ENCODE data around the gene LDLRAD1.
A peak's percentile ranks its signal among the peaks of the same experiment; 100 is the strongest.
"Not testable (repeated sequence)": the region's sequence is repeated elsewhere in the genome, so short reads cannot be mapped to it uniquely, and the experiment has no call there.

Gene LDLRAD1

GRCh38 chr1:53992085-53992874 is 25.7 kb downstream of the LDLRAD1 start:
- Mint-ChIP-seq H3K4me3 (no peak overlapping the region), H3K9me3 (no peaks in the 10 kb centered on the region), H3K27ac (no peak overlapping the region), H3K36me3 (ENCODE audit: low read depth) (no peaks in the 10 kb centered on the region), H3K27me3 (no peaks in the 10 kb centered on the region), H3K4me1 (ENCODE audit: low read depth) (no peaks in the 10 kb centered on the region)
- intact Hi-C loops (cut with micrococcal nuclease): no loop called here

GRCh38 chr1:53987880-53988279 is 30.1 kb downstream of the LDLRAD1 start:
- no peaks in the 10 kb centered on the region for H3K9me3 Mint-ChIP-seq
- H3K4me3 Mint-ChIP-seq: no peak overlapping the region
- intact Hi-C loops (cut with micrococcal nuclease): no loop called here

GRCh38 chr1:53986458-53986857 is 31.5 kb downstream of the LDLRAD1 start:
- no peaks in the 10 kb centered on the region for H3K9me3 Mint-ChIP-seq
- no peaks in the 10 kb centered on the region for H3K36me3 Mint-ChIP-seq (ENCODE audit: low read depth)
- H3K27ac Mint-ChIP-seq: no peak overlapping the region
- peaks cover 18% of the 10 kb centered on the region for H3K4me1 Mint-ChIP-seq (ENCODE audit: low read depth)
- H3K4me3 Mint-ChIP-seq: no peak overlapping the region
- no peaks in the 10 kb centered on the region for H3K27me3 Mint-ChIP-seq
- intact Hi-C loops (cut with micrococcal nuclease): no loop called here

More at GRCh38 chr1:53987880-53988279, 30.1 kb downstream of the LDLRAD1 start:
- no peak overlapping the region for H3K27ac Mint-ChIP-seq
- peaks cover 4% of the 10 kb centered on the region for H3K4me1 Mint-ChIP-seq (ENCODE audit: low read depth)
- no peaks in the 10 kb centered on the region for H3K27me3 Mint-ChIP-seq
- no peaks in the 10 kb centered on the region for H3K36me3 Mint-ChIP-seq (ENCODE audit: low read depth)

GRCh38 chr1:53984726-53985125 is 33.3 kb downstream of the LDLRAD1 start:
- Mint-ChIP-seq H3K4me1 (ENCODE audit: low read depth) (peaks cover 27% of the 10 kb centered on the region), H3K27me3 (no peaks in the 10 kb centered on the region), H3K27ac (no peak overlapping the region), H3K9me3 (no peaks in the 10 kb centered on the region), H3K36me3 (ENCODE audit: low read depth) (no peaks in the 10 kb centered on the region), H3K4me3 (no peak overlapping the region)
- intact Hi-C loops (cut with micrococcal nuclease): no loop called here

- no peaks in the 10 kb centered on the region for H3K27me3 Mint-ChIP-seq
- H3K36me3 Mint-ChIP-seq (ENCODE audit: low read depth): no peaks in the 10 kb centered on the region
- peak overlapping the region; percentile 79 for H3K27ac Mint-ChIP-seq
- intact Hi-C loops (cut with micrococcal nuclease): no loop called here
- H3K9me3 Mint-ChIP-seq: no peaks in the 10 kb centered on the region
- peak overlapping the region; percentile 47 for H3K4me3 Mint-ChIP-seq
- H3K4me1 Mint-ChIP-seq (ENCODE audit: low read depth): peaks cover 42% of the 10 kb centered on the region
These were observed 35.3 kb downstream of the LDLRAD1 start for GRCh38 chr1:53982763-53983104.

- H3K27ac Mint-ChIP-seq: peak overlapping the region; percentile 79
- H3K36me3 Mint-ChIP-seq (ENCODE audit: low read depth): no peaks in the 10 kb centered on the region
- intact Hi-C loops (cut with micrococcal nuclease): no loop called here
- peak overlapping the region; percentile 47 for H3K4me3 Mint-ChIP-seq
- peaks cover 42% of the 10 kb centered on the region for H3K4me1 Mint-ChIP-seq (ENCODE audit: low read depth)
- H3K9me3 Mint-ChIP-seq: no peaks in the 10 kb centered on the region
- H3K27me3 Mint-ChIP-seq: no peaks in the 10 kb centered on the region
These were observed 35.8 kb downstream of the LDLRAD1 start for GRCh38 chr1:53982034-53982762.

GRCh38 chr1:53981220-53981619 is 36.8 kb downstream of the LDLRAD1 start:
- H3K4me1 Mint-ChIP-seq (ENCODE audit: low read depth): peaks cover 48% of the 10 kb centered on the region
- H3K9me3 Mint-ChIP-seq: no peaks in the 10 kb centered on the region
- no peak overlapping the region for H3K4me3 Mint-ChIP-seq
- H3K27me3 Mint-ChIP-seq: no peaks in the 10 kb centered on the region
- intact Hi-C loops (cut with micrococcal nuclease): no loop called here
- no peaks in the 10 kb centered on the region for H3K36me3 Mint-ChIP-seq (ENCODE audit: low read depth)
- H3K27ac Mint-ChIP-seq: peak overlapping the region; percentile 79

- intact Hi-C loops (cut with micrococcal nuclease): no loop called here
- Mint-ChIP-seq H3K36me3 (ENCODE audit: low read depth) (no peaks in the 10 kb centered on the region), H3K4me3 (no peak overlapping the region), H3K4me1 (ENCODE audit: low read depth) (peaks cover 48% of the 10 kb centered on the region), H3K9me3 (no peaks in the 10 kb centered on the region), H3K27ac (no peak overlapping the region), H3K27me3 (no peaks in the 10 kb centered on the region)
These were observed 38.1 kb downstream of the LDLRAD1 start for GRCh38 chr1:53979712-53980450.

GRCh38 chr1:53975861-53976260 is 42.1 kb downstream of the LDLRAD1 start:
- Mint-ChIP-seq H3K27ac (no peak overlapping the region), H3K4me3 (no peak overlapping the region), H3K27me3 (no peaks in the 10 kb centered on the region), H3K4me1 (ENCODE audit: low read depth) (peaks cover 28% of the 10 kb centered on the region), H3K36me3 (ENCODE audit: low read depth) (peaks cover 7% of the 10 kb centered on the region), H3K9me3 (no peaks in the 10 kb centered on the region)
- intact Hi-C loops (cut with micrococcal nuclease): no loop called here

- no peaks in the 10 kb centered on the region for H3K27me3 Mint-ChIP-seq
- peaks cover 4% of the 10 kb centered on the region for H3K4me1 Mint-ChIP-seq (ENCODE audit: low read depth)
- H3K27ac Mint-ChIP-seq: no peak overlapping the region
- intact Hi-C loops (cut with micrococcal nuclease): no loop called here
- H3K36me3 Mint-ChIP-seq (ENCODE audit: low read depth): peaks cover 36% of the 10 kb centered on the region
- no peak overlapping the region for H3K4me3 Mint-ChIP-seq
- no peaks in the 10 kb centered on the region for H3K9me3 Mint-ChIP-seq
These were observed 46.3 kb downstream of the LDLRAD1 start for GRCh38 chr1:53971718-53972117.

GRCh38 chr1:53969323-53969722 is 48.7 kb downstream of the LDLRAD1 start:
- H3K27me3 Mint-ChIP-seq; intact Hi-C loops (cut with micrococcal nuclease); H3K9me3 Mint-ChIP-seq; H3K4me3 Mint-ChIP-seq; H3K27ac Mint-ChIP-seq; H3K4me1 Mint-ChIP-seq (ENCODE audit: low read depth): not testable (repeated sequence)
- H3K36me3 Mint-ChIP-seq (ENCODE audit: low read depth): peaks cover 52% of the 10 kb centered on the region

- intact Hi-C loops (cut with micrococcal nuclease): no loop called here
- Mint-ChIP-seq H3K4me3 (no peak overlapping the region), H3K4me1 (ENCODE audit: low read depth) (no peaks in the 10 kb centered on the region), H3K36me3 (ENCODE audit: low read depth) (peaks cover 63% of the 10 kb centered on the region), H3K27me3 (no peaks in the 10 kb centered on the region), H3K27ac (no peak overlapping the region), H3K9me3 (no peaks in the 10 kb centered on the region)
These were observed 49.9 kb downstream of the LDLRAD1 start for GRCh38 chr1:53968125-53968513.

GRCh38 chr1:53967409-53968124 is 50.4 kb downstream of the LDLRAD1 start:
- no peak overlapping the region for H3K27ac Mint-ChIP-seq

GRCh38 chr1:53966794-53967193 is 51.2 kb downstream of the LDLRAD1 start:
- Mint-ChIP-seq H3K27ac (no peak overlapping the region), H3K36me3 (ENCODE audit: low read depth) (peaks cover 72% of the 10 kb centered on the region), H3K4me3 (no peak overlapping the region), H3K27me3 (no peaks in the 10 kb centered on the region), H3K4me1 (ENCODE audit: low read depth) (no peaks in the 10 kb centered on the region), H3K9me3 (no peaks in the 10 kb centered on the region)
- intact Hi-C loops (cut with micrococcal nuclease): no loop called here

More at GRCh38 chr1:53967409-53968124, 50.4 kb downstream of the LDLRAD1 start:
- intact Hi-C loops (cut with micrococcal nuclease): no loop called here
- Mint-ChIP-seq H3K27me3 (no peaks in the 10 kb centered on the region), H3K4me1 (ENCODE audit: low read depth) (no peaks in the 10 kb centered on the region), H3K9me3 (no peaks in the 10 kb centered on the region), H3K36me3 (ENCODE audit: low read depth) (peaks cover 68% of the 10 kb centered on the region), H3K4me3 (no peak overlapping the region)
